Activated T-cell treated with anti-CD3 and anti-CD28 coated beads, Interleukin-2, amount 50 U/mL, for 24 hours (primary cell): ENCODE measurements around the gene SLC24A4.
"Not testable (repeated sequence)": the region's sequence is repeated elsewhere in the genome, so short reads cannot be mapped to it uniquely, and the experiment has no call there.

Source experiments
- DNase-seq: peaks from one replicate; pipeline ENCODE4 v3.0.0-alpha.2; 2020
- H3K27ac Mint-ChIP-seq: 2 replicates; pipeline ENCODE4 v1.8.0; 2020; ENCODE audit warnings: mild to moderate bottlenecking, mixed read lengths
- H3K27me3 Mint-ChIP-seq: 2 replicates; pipeline ENCODE4 v1.8.0; 2020; ENCODE audit warnings: mixed read lengths
- H3K36me3 Mint-ChIP-seq: 2 replicates; pipeline ENCODE4 v1.8.0; 2020; ENCODE audit warnings: low read depth, mixed read lengths
- H3K4me1 Mint-ChIP-seq: 2 replicates; pipeline ENCODE4 v1.8.0; 2020; ENCODE audit warnings: low read depth, mixed read lengths
- H3K4me3 Mint-ChIP-seq: 2 replicates; pipeline ENCODE4 v1.8.0; 2020; ENCODE audit warnings: mild to moderate bottlenecking, moderate library complexity, mixed read lengths
- H3K9me3 Mint-ChIP-seq: 2 replicates; pipeline ENCODE4 v1.8.0; 2020; ENCODE audit warnings: mixed read lengths

The SLC24A4 gene

GRCh38 chr14:92527721-92528120 lies 204.8 kb downstream of the SLC24A4 start:
- H3K4me3 Mint-ChIP-seq: no peak overlapping the region
- DNase-seq: peak; percentile 33
- H3K27me3 Mint-ChIP-seq: no peaks in the 10 kb centered on the region
- H3K4me1 Mint-ChIP-seq: peaks cover 73% of the 10 kb centered on the region
- peak overlapping the region; percentile 82 for H3K27ac Mint-ChIP-seq
- no peaks in the 10 kb centered on the region for H3K9me3 Mint-ChIP-seq
- peaks cover 9% of the 10 kb centered on the region for H3K36me3 Mint-ChIP-seq

GRCh38 chr14:92528486-92529100 lies 205.6 kb downstream of the SLC24A4 start:
- H3K27me3 Mint-ChIP-seq: no peaks in the 10 kb centered on the region
- peaks cover 78% of the 10 kb centered on the region for H3K4me1 Mint-ChIP-seq
- H3K36me3 Mint-ChIP-seq: peaks cover 9% of the 10 kb centered on the region
- H3K27ac Mint-ChIP-seq: peak overlapping the region; percentile 82
- no peak overlapping the region for H3K4me3 Mint-ChIP-seq
- no peaks in the 10 kb centered on the region for H3K9me3 Mint-ChIP-seq
- peak; percentile 28 for DNase-seq

DNA sequence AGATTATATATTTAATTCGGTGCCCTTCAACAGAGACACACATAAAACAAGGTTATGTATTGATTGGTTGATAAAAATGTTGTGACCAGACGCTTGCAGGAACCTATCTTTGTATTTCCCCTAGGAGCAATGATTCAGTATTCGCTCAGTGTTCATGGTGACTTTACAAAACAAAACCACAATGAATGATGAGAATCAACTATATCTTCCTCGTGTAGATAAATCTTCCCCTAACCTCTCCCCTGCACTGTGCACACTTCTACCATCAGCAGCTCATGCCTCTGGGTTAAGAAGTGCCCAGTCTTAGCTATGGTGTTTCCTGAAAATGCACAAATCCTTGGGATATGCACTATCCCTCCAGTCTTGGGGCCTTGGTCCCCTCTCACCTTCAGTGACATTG lies 206.9 kb downstream of the SLC24A4 start:
- DNase-seq: peak; percentile 27
- H3K4me1 Mint-ChIP-seq: peaks cover 80% of the 10 kb centered on the region
- H3K27ac Mint-ChIP-seq: peak overlapping the region; percentile 98
- H3K9me3 Mint-ChIP-seq: no peaks in the 10 kb centered on the region
- H3K4me3 Mint-ChIP-seq: peak overlapping the region; percentile 1
- no peaks in the 10 kb centered on the region for H3K27me3 Mint-ChIP-seq
- H3K36me3 Mint-ChIP-seq: peaks cover 9% of the 10 kb centered on the region

DNA sequence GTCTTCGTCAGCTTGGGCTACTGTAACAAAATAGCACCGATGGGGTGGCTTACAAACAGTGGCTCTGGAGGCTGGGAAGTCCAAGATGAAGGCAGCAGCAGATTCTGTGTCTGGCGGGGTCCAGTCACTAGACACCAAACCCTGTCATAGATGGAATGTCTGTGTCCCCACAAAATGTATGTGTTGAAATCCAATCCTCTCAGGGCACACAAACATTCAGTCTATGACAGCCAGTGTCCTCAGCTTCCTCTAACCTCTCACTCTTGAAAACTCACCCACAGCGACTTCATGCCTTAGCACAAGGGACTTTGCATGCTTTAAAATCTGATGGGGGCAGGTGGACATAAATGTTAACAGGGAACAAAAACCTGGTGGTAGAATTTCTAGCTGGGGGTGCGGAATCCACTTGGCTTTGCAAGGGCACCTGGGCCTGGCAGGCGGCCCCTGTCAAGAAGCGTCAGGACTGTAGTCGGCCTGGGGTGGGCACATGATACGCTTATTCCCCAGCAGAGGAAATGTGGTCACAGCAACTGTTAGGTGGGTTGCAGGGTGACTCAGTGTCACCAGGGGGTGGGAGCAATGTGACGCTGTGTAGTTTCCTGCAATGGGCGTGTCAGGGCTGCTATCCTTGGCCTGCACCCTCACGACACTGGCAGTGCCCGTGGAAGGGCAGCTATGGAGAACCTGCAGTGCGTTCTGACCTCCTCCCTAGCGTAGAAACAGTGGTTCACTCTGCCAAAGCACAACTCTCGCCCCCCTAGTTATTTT lies 208.3 kb downstream of the SLC24A4 start:
- peaks cover 11% of the 10 kb centered on the region for H3K36me3 Mint-ChIP-seq
- no peaks in the 10 kb centered on the region for H3K9me3 Mint-ChIP-seq
- peak overlapping the region; percentile 53 for H3K4me3 Mint-ChIP-seq
- H3K27ac Mint-ChIP-seq: peak overlapping the region; percentile 98
- DNase-seq: peak; percentile 78
- H3K4me1 Mint-ChIP-seq: peaks cover 87% of the 10 kb centered on the region
- H3K27me3 Mint-ChIP-seq: no peaks in the 10 kb centered on the region

DNA sequence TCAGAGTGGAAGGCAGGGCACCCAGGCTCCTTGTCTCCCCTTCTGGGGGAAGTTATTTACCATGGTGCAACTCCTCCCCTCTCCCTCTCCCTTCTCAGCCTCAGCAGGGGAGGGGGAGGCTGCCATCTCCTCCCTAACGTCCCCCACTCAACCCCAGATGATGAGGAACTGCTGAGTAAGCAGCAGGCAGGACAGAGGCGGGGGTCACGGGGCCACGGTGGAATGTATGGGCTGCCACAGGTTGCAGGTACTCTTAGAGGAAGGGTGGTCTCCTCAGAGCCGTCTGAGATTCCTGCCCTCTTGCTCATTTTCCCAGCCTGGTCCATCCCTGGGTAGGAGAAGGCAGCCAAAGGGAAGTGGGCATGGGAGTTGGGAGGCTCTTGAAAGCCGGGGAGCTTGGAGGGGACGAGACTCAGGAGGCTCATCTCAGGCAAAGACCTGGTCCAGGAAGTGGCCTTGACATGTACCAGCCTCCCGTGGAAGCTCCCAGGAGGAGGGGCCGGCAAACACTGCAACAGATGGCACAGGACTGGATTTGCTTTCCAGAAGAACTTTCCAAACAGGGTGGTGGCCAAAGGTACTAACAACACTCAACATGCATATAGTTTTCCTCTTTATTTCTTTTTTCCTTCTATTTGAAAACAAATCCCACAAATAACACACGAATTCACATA lies 209.7 kb downstream of the SLC24A4 start:
- DNase-seq: peak; percentile 32
- peak overlapping the region; percentile 98 for H3K27ac Mint-ChIP-seq
- no peaks in the 10 kb centered on the region for H3K9me3 Mint-ChIP-seq
- H3K4me1 Mint-ChIP-seq: peaks cover 88% of the 10 kb centered on the region
- peak overlapping the region; percentile 53 for H3K4me3 Mint-ChIP-seq
- H3K27me3 Mint-ChIP-seq: no peaks in the 10 kb centered on the region
- peaks cover 11% of the 10 kb centered on the region for H3K36me3 Mint-ChIP-seq

GRCh38 chr14:92534932-92535643 lies 212.1 kb downstream of the SLC24A4 start:
- Mint-ChIP-seq H3K4me3 (peak overlapping the region; percentile 64), H3K4me1 (peaks cover 85% of the 10 kb centered on the region), H3K9me3 (no peaks in the 10 kb centered on the region), H3K27me3 (no peaks in the 10 kb centered on the region), H3K36me3 (peaks cover 5% of the 10 kb centered on the region), H3K27ac (peak overlapping the region; percentile 89)
- DNase-seq: peak; percentile 44

DNA sequence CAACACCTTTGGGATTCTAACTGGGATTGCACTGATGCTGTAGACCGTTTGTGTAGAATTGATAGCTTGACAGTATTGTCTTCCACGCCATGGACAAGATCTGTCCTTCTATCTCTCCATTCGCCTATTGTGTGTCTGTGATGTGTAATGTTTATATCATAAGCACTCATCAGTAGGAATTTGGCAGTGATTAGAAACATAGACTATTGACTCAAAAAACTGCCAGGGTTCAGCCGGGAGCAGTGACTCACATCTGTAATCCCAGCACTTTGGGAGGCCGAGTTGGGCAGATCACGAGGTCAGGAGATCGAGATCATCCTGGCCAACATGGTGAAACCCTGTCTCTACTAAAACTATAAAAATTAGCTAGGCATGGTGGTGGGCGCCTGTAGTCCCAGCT lies 213.3 kb downstream of the SLC24A4 start:
- not testable (repeated sequence) for H3K9me3 Mint-ChIP-seq, H3K36me3 Mint-ChIP-seq, H3K27me3 Mint-ChIP-seq
- peaks cover 85% of the 10 kb centered on the region for H3K4me1 Mint-ChIP-seq
- DNase-seq: peak; percentile 12
- peak overlapping the region; percentile 66 for H3K27ac Mint-ChIP-seq
- H3K4me3 Mint-ChIP-seq: peak overlapping the region; percentile 64

DNA sequence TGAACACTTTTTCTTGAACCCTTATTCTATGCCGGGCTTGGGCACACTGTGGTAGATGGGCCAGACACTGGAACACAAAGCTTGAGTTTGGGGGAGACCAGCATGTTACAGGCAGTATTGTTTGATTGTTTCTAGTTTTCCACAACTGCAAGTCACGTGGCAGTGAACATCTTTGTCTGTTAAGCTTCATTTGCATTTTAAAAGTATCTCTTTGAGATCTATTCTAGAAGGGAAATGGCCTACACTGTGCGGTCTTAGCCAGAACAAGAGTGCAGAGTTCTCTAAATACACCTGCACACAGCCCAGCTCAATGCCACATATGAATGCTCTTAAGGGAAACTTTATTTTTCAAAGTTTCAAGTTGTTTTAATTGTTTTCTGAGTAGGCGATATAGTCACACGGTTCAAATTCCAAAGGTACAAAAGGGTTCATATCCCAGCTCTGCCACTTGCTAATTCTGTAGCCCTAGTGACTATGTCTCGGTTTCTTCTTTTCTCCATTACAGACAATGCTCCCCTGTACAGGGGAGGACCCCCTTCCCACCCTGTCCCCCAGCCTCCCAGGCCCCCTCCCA lies 215.5 kb downstream of the SLC24A4 start:
- Mint-ChIP-seq H3K36me3 (peaks cover 3% of the 10 kb centered on the region), H3K9me3 (no peaks in the 10 kb centered on the region), H3K4me3 (no peak overlapping the region), H3K27me3 (no peaks in the 10 kb centered on the region), H3K27ac (peak overlapping the region; percentile 29), H3K4me1 (peaks cover 82% of the 10 kb centered on the region)
- DNase-seq: no peak

GRCh38 chr14:92539419-92539818 lies 216.5 kb downstream of the SLC24A4 start:
- peaks cover 77% of the 10 kb centered on the region for H3K4me1 Mint-ChIP-seq
- no peaks in the 10 kb centered on the region for H3K27me3 Mint-ChIP-seq
- peaks cover 3% of the 10 kb centered on the region for H3K36me3 Mint-ChIP-seq
- peak overlapping the region; percentile 55 for H3K27ac Mint-ChIP-seq
- H3K4me3 Mint-ChIP-seq: no peak overlapping the region
- H3K9me3 Mint-ChIP-seq: no peaks in the 10 kb centered on the region
- peak; percentile 29 for DNase-seq

GRCh38 chr14:92539875-92540274 lies 216.9 kb downstream of the SLC24A4 start:
- Mint-ChIP-seq H3K36me3 (peaks cover 3% of the 10 kb centered on the region), H3K4me3 (no peak overlapping the region), H3K27ac (peak overlapping the region; percentile 72), H3K9me3 (no peaks in the 10 kb centered on the region), H3K4me1 (peaks cover 75% of the 10 kb centered on the region), H3K27me3 (no peaks in the 10 kb centered on the region)
- DNase-seq: peak; percentile 37

- Mint-ChIP-seq H3K4me3 (no peak overlapping the region), H3K36me3 (no peaks in the 10 kb centered on the region), H3K9me3 (no peaks in the 10 kb centered on the region), H3K4me1 (peaks cover 68% of the 10 kb centered on the region), H3K27ac (peak overlapping the region; percentile 72), H3K27me3 (no peaks in the 10 kb centered on the region)
- peak; percentile 30 for DNase-seq
Observed at GRCh38 chr14:92540472-92541048, 217.6 kb downstream of the SLC24A4 start.

DNA sequence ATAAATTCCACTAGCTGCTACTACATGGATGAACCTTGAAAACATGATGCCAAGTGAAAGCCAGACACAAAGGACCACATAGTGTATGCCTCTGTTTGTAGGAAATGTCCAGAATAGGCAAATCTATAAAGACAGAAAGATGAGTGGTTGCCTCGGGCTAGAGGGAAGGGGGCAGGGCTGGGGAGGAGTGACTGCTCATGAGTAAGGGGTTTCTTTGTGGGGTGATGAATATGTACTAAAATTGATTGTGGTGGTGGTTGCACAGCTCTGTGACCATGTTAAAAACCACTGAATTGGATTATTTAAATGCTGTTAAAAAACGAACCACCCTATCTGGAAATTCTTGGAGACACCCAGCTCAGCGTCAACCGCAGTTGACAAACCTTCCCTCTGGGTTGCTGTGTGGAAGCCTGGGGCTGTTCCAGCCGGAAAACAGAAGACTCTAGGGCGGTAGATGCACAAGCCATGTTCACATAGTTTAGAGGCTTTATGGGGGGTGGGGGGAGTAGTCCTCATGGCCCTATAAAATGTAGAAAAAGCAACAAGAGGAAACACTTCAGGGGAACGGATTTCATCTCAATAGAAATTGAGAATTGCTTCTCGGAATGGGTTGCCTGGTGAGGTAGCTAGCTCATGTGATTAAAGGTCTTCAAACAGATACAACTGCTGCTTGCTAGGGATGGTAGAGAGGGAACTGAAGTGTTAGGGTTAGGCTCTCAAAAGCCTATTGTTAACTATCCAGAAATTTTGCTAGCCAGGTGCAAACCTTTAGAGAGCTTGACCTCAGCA lies 220.0 kb downstream of the SLC24A4 start:
- no peak overlapping the region for H3K4me3 Mint-ChIP-seq
- H3K9me3 Mint-ChIP-seq: no peaks in the 10 kb centered on the region
- H3K36me3 Mint-ChIP-seq: peaks cover 2% of the 10 kb centered on the region
- peaks cover 58% of the 10 kb centered on the region for H3K4me1 Mint-ChIP-seq
- H3K27ac Mint-ChIP-seq: no peak overlapping the region
- DNase-seq: peak; percentile 7
- no peaks in the 10 kb centered on the region for H3K27me3 Mint-ChIP-seq

- Mint-ChIP-seq H3K4me3 (no peak overlapping the region), H3K9me3 (no peaks in the 10 kb centered on the region), H3K27ac (no peak overlapping the region), H3K4me1 (peaks cover 48% of the 10 kb centered on the region), H3K27me3 (no peaks in the 10 kb centered on the region), H3K36me3 (peaks cover 2% of the 10 kb centered on the region)
- DNase-seq: peak; percentile 14
Observed at GRCh38 chr14:92544051-92544720, 221.2 kb downstream of the SLC24A4 start.
